NCI-H2171 treated with DMSO at 0.1 percent for 48 hours (cell line): ENCODE results near the gene GRSF1.
"Not testable (repeated sequence)": the region's sequence is repeated elsewhere in the genome, so short reads cannot be mapped to it uniquely, and the experiment has no call there.

Experiments
- DNase-seq: peaks from one replicate; lab custom pipeline; 2025; lab: John Stamatoyannopoulos, UW

The GRSF1 gene

DNA sequence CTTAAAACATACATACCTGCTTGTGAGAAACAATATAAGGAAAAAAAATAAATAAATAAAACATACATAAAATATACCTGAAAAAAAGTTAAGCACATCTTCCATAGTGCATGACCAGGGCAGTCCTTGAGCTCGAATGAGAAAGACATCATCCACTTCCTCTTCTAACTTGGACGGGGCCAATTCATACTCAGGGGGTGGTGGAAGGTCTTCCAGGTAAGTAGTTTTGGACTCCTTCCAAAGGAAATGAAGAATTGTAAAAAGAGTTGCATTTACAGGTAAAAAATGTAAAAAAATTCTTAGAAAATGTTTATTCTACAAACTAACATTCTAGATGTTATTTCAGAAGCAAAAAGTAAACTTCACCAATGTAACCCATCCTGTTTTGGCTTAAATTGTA, 3.6 kb downstream of the GRSF1 start:
- no peak for DNase-seq

GRCh38 chr4:70833675-70834074, 6.0 kb downstream of the GRSF1 start:
- DNase-seq, result no peak

- DNase-seq, result no peak
Measured at GRCh38 chr4:70831293-70831692, 8.4 kb downstream of the GRSF1 start.

- DNase-seq, result no peak
Measured at GRCh38 chr4:70830054-70830453, 9.6 kb downstream of the GRSF1 start.

- no peak for DNase-seq
Measured at GRCh38 chr4:70829492-70829891, 10.2 kb downstream of the GRSF1 start.

- DNase-seq, result no peak
Measured at GRCh38 chr4:70829015-70829414, 10.7 kb downstream of the GRSF1 start.

GRCh38 chr4:70818921-70819320, 20.8 kb downstream of the GRSF1 start:
- no peak for DNase-seq

DNA sequence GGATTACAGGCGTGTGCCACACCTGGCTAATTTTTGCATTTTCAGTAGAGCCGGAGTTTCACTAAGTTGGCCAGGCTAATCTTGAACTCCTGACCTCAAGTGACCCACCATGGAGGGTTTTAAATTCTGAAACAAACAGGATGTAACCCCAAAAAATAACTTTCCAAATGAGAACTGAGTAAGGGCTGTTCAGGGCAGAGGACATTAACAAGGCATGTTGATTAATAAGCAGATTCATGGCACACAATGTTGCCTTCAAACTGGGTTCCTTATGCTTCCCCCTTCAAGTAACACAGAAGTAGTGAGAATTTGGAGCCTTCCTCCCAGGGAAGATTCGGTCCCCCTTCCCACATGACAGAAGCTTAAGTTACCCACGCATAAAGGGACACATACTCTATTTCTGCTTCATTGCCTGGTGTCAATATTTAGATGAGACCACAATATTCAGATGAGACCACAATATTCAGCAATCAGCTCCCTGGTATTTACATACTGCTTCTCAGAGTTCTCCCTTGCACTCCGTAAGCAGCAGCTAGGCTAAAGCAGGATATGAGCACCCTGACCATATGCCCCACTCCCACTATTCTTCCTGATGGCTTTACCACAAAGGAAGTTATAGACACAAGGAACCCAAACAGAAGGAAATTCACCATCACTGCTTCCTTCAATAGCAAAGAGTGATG, 21.4 kb downstream of the GRSF1 start:
- DNase-seq, result no peak

DNA sequence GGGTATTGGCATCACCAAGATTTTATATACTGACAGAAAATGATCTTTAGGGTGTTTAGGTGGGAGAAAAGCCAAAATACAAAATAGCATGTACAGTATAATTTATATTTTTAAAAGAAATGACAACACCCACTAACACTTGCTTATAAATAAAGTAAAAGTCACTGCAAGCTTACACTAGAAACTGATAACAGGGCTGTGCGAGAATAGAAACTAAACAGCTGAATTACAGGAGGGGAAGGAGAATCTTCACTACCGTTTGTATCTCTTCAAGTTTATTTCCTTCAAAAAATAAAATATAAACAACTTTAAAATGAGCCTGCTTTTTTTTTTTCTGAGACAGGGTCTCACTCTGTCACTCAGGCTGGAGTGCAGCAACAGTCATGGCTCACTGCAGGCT, 22.8 kb downstream of the GRSF1 start:
- DNase-seq, result no peak

DNA sequence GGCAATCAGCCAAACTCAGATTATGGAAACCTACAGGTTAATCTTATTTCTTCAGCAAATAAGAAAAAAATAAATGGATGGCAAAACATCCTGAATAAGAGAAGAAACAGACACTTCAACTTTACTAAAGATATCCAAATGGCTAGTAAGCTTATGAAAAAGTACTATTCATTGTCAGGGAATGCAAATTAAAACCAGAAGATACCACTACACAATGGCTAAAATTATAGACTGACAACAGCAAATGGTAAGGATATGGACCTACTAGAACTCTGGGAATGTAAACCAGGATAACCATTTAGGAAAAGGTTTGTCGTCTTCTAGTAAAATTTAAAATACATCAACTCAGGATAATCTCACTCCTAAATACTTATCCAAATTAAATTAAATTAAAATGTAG, 24.3 kb downstream of the GRSF1 start:
- no peak for DNase-seq

DNA sequence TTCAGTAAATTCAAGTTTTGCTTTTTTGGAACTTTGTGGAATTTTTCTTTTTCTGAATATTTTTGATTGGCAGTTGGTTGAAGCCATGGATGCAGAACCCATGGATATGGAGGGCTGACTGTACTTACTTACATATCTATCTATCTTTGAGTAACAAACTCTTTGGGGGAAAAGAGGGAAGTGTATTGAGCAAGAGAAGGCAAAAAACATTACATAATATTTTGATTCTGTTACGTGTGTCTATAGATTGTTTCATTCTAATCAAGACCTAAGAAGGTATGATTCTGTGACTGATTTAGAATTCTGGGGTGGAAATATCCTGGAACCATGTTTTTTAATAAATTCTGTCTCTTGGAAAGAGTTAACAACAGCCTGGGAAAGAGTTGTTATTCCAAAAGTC, 31.5 kb downstream of the GRSF1 start:
- no peak for DNase-seq

DNA sequence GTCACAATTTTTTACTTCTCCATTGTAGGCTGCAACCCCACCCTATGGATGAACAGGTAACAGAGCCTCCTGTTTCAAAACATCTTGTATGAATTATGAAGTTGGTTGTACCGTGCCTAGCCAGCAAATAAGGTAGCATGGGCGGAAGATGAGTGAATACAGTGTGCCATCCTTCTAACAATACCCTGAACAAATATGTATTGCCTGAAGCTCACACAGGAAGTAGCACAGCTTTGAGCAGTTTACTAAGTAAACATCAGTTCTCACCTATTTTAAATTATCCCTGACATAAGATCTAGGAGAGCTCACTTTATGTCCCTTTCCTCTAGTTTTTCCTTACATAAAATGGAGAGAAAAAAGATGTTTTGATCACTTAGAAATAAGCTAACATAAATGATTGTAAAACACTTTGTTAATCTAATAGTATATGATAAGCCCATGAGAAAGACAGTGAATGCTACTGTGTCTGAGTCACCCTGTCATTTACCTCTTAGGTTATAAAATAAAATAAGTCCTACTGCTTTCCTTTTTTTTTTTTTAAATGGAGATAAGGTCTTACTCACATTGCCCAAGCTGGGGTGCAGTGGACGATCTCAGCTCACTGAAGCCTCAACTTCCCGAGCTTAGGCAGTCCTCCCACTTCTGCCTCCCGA, 36.6 kb downstream of the GRSF1 start:
- no peak for DNase-seq

- DNase-seq, result no peak
Measured at GRCh38 chr4:70801265-70801809, 38.4 kb downstream of the GRSF1 start.

DNA sequence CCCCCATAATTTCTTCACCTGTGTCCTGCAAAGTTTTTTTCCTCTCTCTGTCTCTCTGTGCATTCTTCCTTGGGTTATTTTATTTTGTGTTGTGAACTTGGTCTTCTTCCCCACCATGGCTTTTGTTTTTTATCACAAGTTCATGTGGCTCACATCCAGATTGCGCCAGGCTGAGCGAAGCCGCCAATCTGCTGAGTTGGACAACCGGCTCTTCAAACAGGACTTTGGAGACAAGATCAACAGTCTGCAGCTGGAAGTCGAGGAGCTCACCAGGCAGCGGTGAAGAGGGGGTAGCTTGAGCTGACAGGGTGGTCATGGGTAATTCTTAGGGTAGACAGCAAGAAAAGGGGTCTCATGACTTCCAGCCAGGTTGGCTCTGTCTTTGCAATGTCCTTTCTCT, 46.1 kb downstream of the GRSF1 start:
- no peak for DNase-seq

DNA sequence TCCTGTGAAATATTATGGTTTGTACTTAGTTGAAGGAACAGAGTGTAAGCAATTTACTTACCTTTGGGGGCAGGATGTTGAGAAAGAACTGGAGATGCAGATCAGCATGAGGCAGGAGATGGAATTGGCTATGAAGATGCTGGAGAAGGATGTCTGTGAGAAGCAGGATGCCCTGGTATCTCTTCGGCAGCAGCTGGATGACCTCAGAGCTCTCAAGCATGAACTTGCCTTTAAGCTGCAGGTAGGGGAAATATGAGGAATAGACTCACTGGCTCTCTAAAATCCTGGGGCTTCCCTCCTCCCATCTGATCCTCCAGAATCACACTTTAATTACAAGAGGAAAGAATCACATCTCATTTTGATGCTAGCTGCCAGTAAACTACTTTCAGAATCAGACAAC, 51.0 kb downstream of the GRSF1 start:
- DNase-seq, result no peak

- DNase-seq, result no peak
Measured at GRCh38 chr4:70787496-70787895, 52.2 kb downstream of the GRSF1 start.

DNA sequence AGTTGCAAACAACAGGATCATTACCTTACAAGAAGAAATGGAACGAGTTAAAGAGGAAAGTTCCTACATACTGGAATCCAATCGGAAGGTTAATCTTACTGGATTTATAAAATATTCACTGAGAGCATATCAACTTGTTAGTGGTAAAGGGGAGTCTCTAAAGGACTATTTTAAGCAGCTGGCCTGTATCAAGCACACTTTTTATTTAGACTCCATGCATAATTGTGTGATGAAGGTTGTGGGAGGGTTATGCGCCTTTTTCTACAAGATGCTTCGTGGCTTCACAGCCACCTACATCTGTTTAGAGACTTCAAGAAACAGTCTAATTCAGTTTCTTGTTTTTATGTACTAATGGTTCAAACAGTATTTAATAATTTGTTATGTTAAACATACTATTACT, 56.6 kb downstream of the GRSF1 start:
- DNase-seq, result no peak

DNA sequence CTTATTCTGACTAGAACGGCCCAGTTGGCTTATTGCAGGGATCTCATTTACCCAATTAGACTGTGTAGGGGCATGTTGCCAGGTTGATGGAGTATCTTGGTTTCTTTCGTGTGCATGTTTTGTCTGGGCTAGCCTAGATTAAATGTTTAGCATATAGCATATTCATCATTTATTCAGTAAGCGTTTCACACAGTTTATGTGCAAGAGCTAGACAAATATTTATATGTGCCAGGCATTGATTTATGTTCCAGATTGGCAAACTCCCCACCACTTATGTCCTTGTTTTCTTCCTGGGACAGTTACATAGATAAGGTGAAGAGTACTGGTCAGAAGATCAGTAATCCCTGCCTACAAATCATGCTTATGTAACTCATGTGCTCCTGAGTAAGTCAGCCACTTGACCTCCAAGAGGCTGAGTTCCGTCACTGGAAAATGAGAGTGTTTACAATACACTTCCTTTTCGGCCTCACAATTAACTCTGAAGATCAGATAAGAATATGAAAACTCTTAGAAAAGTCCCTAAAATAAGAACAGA, 60.7 kb downstream of the GRSF1 start:
- DNase-seq, result no peak

DNA sequence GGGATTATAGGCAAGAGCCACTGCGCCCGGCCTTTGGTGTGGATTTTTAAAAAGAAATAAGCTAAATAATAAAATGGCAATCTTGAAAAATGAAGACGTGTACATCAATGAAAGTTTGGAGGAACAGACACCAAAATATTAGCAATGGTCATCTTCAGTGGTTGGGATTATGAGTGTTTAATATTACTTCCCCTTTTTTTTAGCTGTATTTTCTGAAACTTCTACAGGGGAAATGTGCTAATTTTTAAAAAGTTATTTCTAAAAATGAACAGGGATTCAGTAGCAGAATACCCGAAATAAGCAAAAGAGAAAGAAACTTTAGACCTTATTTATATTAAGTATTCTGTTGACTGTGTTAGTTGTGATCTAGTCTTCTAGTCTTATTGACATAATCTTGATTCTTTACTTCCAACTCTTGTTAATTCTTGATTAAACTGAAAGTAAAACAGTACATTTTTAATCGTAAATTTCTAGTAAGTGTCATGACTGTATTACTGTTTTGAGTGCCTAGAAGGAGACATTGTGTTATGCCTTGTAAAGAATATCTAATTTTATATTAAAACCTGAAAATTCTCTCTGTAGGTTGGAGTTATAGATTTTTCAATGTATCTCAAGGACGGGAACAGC, 66.6 kb downstream of the GRSF1 start:
- DNase-seq, result no peak

DNA sequence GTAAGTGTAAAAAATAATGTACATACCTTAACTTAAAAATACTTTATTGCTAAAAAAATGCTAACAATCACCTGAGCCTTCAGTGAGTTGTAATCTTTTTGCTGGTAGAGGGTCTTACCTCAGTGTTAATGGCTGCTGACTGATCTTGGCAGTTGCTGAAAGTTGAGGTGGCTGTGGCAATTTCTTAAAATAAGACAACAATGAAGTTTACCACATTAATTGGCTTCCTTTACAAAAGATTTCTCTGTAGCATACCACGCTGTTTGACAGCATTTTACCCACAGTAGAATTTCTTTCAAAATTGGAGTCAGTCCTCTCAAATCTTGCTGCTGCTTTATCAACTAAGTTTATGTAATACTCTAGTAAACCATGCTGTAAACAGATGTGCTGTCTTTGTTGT, 70.3 kb downstream of the GRSF1 start:
- DNase-seq, result not testable (repeated sequence)

GRCh38 chr4:70768301-70768948, 71.3 kb downstream of the GRSF1 start:
- DNase-seq, result no peak
